Stimulated activated CD8-positive, alpha-beta memory T cell treated with anti-CD3 and anti-CD28 coated beads, Interleukin-12 subunit alpha, Interleukin-12 subunit beta, amount 100 ng/mL, for 4 hours (primary cell): ENCODE data around the gene PPP2R2C.

Experiments used
- DNase-seq: peaks from one replicate; pipeline ENCODE4 v3.0.0-alpha.2; 2020; ENCODE audit warnings: low read depth

The PPP2R2C gene

DNA sequence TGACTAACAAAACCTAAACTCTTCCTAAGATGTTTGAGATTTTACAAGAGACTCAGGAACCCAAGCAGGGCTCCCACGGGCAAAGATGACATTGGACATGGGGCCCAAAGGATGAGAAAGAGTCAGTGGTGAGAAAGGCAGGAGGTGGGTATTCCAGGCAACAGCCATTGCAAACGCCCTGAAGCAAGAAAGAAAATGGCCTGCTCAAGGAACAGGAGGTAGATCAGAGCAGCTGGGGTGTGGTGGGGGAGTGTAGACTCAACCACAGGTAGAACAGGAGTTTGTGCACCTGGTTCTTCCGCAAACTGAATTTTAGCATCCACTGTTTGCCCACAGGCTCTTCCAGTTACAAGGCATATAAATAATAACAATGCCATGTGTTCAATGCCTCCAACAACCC is 3.3 kb downstream of the PPP2R2C start:
- no peak for DNase-seq

GRCh38 chr4:6468376-6468775 is 4.0 kb downstream of the PPP2R2C start:
- no peak for DNase-seq

DNA sequence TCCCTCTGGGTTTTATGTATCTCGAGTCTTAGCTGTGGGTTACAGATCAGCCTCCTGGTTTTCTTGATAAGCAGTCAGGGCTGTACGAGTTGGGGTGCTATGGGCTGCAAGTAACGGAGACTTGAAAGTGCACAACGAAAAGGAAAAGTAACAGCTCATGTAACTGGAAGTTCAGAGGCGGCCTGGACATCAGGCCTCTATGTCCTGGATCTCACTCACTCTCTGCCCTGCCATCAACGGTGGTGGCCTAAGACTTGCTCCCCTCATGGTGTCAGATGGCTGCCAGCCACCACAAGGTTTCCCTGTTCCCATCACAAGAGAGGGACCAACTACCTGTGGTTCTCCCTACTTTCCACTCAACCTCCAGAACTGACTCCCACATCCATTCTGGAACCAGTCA is 4.8 kb downstream of the PPP2R2C start:
- DNase-seq = no peak

GRCh38 chr4:6466756-6467381 is 5.5 kb downstream of the PPP2R2C start:
- no peak for DNase-seq

GRCh38 chr4:6465955-6466354 is 6.5 kb downstream of the PPP2R2C start:
- DNase-seq = no peak

GRCh38 chr4:6464842-6465588 is 7.4 kb downstream of the PPP2R2C start:
- DNase-seq = no peak

DNA sequence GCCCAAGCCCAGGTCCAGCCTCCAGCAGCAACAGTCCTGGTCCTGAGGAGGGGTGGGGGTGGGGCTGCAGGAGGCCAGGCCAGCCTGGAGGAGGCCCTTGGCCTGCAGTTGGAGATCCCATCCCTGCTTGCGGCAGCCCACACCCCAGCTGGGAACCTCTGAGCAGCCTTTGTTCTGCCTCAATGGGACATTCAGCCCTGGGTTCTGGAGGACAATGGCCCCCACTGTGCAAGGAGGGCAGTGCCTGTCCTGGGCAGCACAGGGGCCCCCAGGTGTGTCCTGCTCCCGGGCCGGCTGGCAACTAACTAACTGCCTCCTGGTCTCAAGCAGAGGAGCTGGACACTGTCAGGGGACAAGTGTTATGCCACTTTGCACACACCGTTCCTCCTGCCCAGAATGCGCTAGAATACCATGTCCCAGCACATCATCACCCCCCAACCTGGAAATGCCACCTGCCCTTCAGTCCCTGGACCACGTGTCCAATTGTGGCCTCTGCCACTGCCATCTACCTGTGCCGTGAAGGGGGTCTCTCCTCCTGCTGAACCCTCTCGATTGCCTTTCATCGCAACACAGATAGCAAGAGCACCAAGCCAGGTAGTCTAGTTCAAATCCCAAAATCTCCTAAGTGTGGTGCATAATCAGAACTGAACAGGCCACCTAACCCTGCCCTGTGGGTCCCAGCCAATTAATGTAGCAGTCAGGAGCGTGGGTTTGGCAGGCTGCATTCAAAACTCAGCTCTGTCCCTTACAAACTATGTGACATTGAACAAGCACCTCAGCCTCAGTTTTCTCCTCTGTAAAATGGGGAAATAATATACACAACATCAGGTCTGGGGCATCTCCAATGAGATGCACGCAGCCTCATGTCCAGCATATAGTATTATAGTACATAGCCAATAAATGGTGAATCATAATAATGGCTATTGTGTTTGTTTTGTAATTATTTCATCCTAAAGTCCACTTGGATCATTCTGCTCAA is 8.8 kb downstream of the PPP2R2C start:
- no peak for DNase-seq

GRCh38 chr4:6461301-6462165 is 10.9 kb downstream of the PPP2R2C start:
- no peak for DNase-seq

- DNase-seq = no peak
Measured at GRCh38 chr4:6460876-6461275, 11.5 kb downstream of the PPP2R2C start.

GRCh38 chr4:6458528-6458927 is 13.9 kb downstream of the PPP2R2C start:
- DNase-seq = no peak

DNA sequence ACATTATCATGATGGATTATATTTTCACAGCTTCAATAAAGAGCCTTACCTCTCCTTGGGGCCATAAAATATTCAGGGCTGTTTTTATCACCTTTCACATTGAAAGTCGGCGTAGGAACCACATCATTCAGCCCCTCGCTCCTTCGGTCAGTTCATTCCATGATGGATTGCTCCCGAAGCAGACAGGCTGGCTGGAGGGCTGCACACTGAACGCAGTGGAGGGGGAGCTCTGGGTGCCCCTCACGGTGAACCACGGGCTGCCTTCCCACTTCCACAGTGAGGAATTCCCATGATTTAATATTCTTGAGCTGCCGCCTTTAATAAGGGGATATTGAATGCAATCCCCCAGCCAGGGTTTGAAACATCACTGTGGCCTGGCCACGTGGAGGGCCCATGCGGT is 16.0 kb downstream of the PPP2R2C start:
- no peak for DNase-seq

- DNase-seq = no peak
Measured at GRCh38 chr4:6454112-6454910, 18.1 kb downstream of the PPP2R2C start.

GRCh38 chr4:6453688-6453990 is 18.8 kb downstream of the PPP2R2C start:
- DNase-seq = no peak

DNA sequence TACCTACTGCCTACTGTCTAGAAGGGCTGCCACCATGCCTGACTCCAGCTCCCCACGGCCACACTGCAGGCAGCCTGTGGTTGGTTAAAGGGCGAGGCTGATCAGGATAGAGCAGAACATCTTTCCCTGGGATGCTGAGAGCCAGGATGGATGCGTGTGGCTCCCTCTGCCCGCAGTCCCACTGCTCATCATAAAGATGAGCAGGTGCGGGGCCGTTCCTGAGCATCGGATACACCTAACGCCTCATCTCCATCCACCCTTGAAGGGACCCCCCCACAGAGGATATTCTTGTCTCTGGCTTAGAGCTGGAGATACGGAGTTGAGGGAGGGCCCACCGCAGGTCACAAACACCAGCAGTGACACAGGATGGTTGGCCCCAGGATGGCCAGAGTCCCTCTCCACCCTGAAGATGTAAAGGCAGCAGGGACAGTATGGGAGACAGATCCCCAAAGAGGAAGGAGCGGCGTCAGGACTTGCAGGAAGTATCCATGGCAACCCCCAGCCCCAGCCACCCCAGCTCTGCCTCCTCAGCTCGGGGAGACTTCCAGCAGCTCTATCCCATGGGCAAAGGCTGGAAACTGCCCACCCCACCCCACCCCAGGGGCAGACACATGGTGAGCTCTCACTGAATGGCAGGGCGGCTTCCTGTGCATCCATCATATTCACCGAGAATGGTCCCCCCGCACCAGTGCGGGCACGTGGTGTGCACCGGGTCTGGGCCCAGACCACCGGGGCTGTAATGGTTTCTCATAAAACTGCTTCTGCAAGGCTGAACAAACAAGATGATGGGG is 19.3 kb downstream of the PPP2R2C start:
- DNase-seq = no peak

DNA sequence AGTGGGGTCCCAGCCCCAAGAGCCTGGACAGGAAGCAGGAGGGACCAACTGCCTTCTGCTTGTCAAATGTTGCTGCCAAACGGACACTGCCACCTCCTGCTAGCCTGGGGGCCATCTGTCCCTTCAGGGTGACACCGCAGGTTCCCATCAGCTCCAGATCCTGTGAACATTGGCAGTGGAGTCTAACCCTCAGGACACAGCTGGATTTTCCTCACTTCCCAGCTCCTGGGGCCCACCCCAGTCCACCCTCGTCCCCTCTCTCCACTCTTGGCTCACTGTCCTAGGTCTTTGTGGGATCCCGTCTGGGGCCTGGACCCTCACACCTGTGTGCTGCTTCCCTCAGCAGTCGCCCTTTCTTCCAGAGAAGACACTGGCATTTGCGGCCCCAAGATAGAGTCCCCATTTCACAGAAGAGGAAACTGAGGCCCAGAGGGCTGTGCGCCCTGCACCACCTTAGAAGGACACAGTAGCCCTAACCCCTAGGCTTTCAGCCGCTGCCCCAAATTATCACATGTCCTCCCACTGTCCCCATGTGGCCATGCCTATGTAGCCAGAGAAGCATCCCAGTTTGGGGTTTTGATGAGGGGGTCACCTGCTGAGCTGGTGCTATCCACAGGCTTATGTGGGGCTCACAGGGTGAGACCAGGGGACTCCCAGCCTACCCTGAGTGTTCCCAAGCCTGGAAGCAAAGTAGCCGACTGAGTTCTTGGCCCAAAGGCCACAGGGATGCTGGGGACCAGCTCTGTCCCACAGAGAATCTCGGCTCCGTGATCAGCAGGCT is 20.1 kb downstream of the PPP2R2C start:
- DNase-seq = no peak

DNA sequence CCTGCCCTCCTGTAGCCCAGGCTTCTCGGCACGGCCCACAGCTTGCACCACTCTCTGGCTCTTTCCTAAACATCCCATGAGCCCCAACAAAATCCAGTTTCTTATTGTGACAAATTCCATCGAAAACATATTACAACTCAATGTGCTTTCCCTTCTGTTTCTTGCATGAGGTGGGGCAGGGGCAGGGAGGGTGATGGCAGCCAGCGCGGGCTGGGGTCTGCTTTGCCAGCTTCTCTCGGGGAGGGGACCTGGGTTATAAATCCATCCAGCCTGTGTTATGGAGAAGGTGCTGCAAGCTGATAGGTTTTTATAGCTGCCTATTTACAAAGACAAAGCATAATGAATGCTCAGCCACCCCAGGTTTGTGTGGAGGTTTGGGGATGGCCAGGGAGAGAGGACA is 21.1 kb downstream of the PPP2R2C start:
- DNase-seq = no peak

DNA sequence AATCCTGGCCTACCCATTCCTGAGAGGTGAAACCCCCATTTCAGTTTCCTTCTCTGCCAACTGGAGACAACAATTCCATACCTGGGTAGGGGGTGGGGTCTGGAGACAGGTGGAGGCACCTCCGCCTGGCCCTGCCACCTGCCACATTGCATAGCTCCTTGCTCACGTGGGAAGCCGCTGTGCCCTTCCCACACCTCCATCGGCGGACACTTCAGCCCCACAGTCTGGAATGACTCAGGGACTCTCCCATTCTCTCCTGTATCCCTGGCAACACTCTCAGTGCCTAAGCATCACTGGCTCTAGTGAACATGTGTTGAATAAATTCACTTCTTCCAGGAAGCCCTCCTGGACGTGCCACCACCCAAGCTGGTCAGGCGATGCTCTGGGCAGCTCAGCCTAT is 21.7 kb downstream of the PPP2R2C start:
- DNase-seq = no peak

GRCh38 chr4:6449746-6450369 is 22.6 kb downstream of the PPP2R2C start:
- no peak for DNase-seq

GRCh38 chr4:6449335-6449734 is 23.1 kb downstream of the PPP2R2C start:
- DNase-seq = no peak
